ENCODE data around the gene G3BP2. TPM values are rescaled to one million over a fixed set of nuclear protein-coding genes. Genes with fewer than 3 reads are reported as not detected.
A peak's percentile ranks its signal among the peaks of the same experiment; 100 is the strongest.

G3BP2 gene
- total and polyA plus RNA-seq, 2 of the 8 experiments (the other 6 are each of a cell fraction or from before 2014, with no cell fraction given), result 83.7 to 378 TPM

- TF ChIP-seq GTF2F1 (IDR thresholded peaks at IDR 0.05; ENCODE audit: borderline replicate concordance, low read depth, low read length) (no peak), NRF1 (IDR thresholded peaks at IDR 0.05; ENCODE audit: low read depth, low read length) (no peak), ATF2 (IDR thresholded peaks at IDR 0.05; ENCODE audit: low read length) (no peak), JUN (IDR thresholded peaks at IDR 0.05; ENCODE audit: low read depth, low read length) (no peak), POLR2AphosphoS5 (IDR thresholded peaks at IDR 0.05; ENCODE audit: low read depth, low read length) (peak; percentile 68; the same call in 1 of the 2 replicates), KDM4A (IDR thresholded peaks at IDR 0.05; ENCODE audit: low read depth, low read length, severe bottlenecking) (peak; percentile 47), RFX5 (IDR thresholded peaks at IDR 0.05; ENCODE audit: borderline replicate concordance, low read depth, low read length) (no peak), POU5F1 (IDR thresholded peaks at IDR 0.05; ENCODE audit: low read depth, low read length) (no peak), CTCF (IDR thresholded peaks at IDR 0.05; ENCODE audit: control extremely low read depth in 1 of 3, insufficient read depth in 1 of 3, low read depth in 1 of 3, low read length in 3 of 3) (no peak), MAFK (IDR thresholded peaks at IDR 0.05; ENCODE audit: low read depth, low read length) (no peak)
Observed at GRCh38 chr4:75672461-75673026, 667 bp downstream of the G3BP2 start (continued).
